Spleen (tissue), 7 donors: ENCODE measurements around the gene ANKRD28.

ENCODE experiments used
- POLR2AphosphoS5 ChIP-seq, 3 donors: sonication (generic); formaldehyde crosslinking; IDR thresholded peaks; one replicate each; pipeline ENCODE4 v1.5.1; 2017; ENCODE audit warnings: antibody characterized with exemption in 3 of 3
- TF ChIP-seq, protein P1 (sequence below), 11 experiments: fragments of 200-600 bp in 7 of 11; fragments of 450-650 bp in 4 of 11; sonication (generic) in 4 of 11; IDR thresholded peaks in 8 of 11; conservative IDR thresholded peaks in 3 of 11; 1 replicate in 7 of 11; 2 replicates in 4 of 11; pipeline versions ENCODE4 v1.4.0 to v1.8.0; 2016 to 2021; ENCODE audit warnings: antibody characterized with exemption in 11 of 11, inconsistent platforms in 4 of 11, mild to moderate bottlenecking in 1 of 11
- donor health status: DM: no; HTN: no; CAD: no; lungs with moderate emphysema.
- donor health status: DM: no; HTN: no; CAD: no.
- donor health status: DM: no; HTN: no; CAD: no.

DNA sequence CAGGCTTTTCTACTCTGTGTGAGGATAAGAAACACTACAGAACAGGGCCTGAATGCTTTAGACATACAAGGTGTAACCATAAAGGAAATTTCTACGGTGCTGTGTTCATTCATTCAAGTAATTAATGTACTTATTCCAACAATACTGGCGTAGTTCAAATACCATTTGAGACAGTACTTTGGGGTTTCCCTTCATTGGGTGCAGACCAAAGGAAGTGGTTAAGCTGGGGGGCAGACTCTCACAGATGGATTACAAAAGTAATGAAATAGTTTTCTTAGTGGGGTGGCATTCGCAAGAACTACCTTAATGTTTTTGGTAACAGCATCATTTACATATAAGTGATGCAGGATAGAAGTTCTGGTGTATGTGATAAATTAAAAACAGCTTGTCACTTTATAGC lies 130.3 kb downstream of the ANKRD28 start:
- TF ChIP-seq, protein P1, sequence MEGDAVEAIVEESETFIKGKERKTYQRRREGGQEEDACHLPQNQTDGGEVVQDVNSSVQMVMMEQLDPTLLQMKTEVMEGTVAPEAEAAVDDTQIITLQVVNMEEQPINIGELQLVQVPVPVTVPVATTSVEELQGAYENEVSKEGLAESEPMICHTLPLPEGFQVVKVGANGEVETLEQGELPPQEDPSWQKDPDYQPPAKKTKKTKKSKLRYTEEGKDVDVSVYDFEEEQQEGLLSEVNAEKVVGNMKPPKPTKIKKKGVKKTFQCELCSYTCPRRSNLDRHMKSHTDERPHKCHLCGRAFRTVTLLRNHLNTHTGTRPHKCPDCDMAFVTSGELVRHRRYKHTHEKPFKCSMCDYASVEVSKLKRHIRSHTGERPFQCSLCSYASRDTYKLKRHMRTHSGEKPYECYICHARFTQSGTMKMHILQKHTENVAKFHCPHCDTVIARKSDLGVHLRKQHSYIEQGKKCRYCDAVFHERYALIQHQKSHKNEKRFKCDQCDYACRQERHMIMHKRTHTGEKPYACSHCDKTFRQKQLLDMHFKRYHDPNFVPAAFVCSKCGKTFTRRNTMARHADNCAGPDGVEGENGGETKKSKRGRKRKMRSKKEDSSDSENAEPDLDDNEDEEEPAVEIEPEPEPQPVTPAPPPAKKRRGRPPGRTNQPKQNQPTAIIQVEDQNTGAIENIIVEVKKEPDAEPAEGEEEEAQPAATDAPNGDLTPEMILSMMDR (IDR thresholded peaks at IDR 0.05 in 8 of 11, conservative IDR thresholded peaks at IDR 0.05 in 3 of 11): no peak
- no peak for TF ChIP-seq POLR2AphosphoS5 (IDR thresholded peaks at IDR 0.05)
